NB4 (cell line): ENCODE measurements around the gene KCNAB1.

Experiments used
- DNase-seq: peaks from one replicate; pipeline ENCODE4 v3.0.0; 2010; ENCODE audit warnings: low read depth
- H3K4me3 ChIP-seq: one replicate; pipeline ENCODE4 v1.5.1; 2011; ENCODE audit warnings: mild to moderate bottlenecking, low read depth, low read length, moderate library complexity
- CTCF ChIP-seq: IDR thresholded peaks from one replicate; pipeline ENCODE4 v1.5.1; 2012; ENCODE audit warnings: low read depth, low read length
- MAX ChIP-seq: IDR thresholded peaks from 2 replicates; pipeline ENCODE4 v1.6.1; 2011; ENCODE audit warnings: low read depth, low read length
- MYC ChIP-seq: IDR thresholded peaks from 2 replicates; pipeline ENCODE4 v1.6.1; 2011; ENCODE audit warnings: low read depth, low read length
- POLR2A ChIP-seq: IDR thresholded peaks from 2 replicates; pipeline ENCODE4 v1.6.1; 2011; ENCODE audit warnings: mild to moderate bottlenecking; ENCODE audit not compliant: insufficient read length; ENCODE audit errors: extremely low read depth

Gene KCNAB1

GRCh38 chr3:156418428-156418827 is 298.1 kb downstream of the KCNAB1 start:
- no peak for TF ChIP-seq MYC
- TF ChIP-seq POLR2A: no peak
- no peak for TF ChIP-seq CTCF
- no peak for TF ChIP-seq MAX
- H3K4me3 ChIP-seq: no peak overlapping the region
- DNase-seq: no peak

GRCh38 chr3:156421534-156421933 is 301.2 kb downstream of the KCNAB1 start:
- no peak for TF ChIP-seq POLR2A
- TF ChIP-seq MYC: no peak
- no peak for TF ChIP-seq CTCF
- no peak for TF ChIP-seq MAX
- no peak overlapping the region for H3K4me3 ChIP-seq
- no peak for DNase-seq

- no peak for TF ChIP-seq MAX
- no peak for TF ChIP-seq CTCF
- TF ChIP-seq POLR2A: no peak
- TF ChIP-seq MYC: no peak
- H3K4me3 ChIP-seq: no peak overlapping the region
- DNase-seq: no peak
These were observed 304.4 kb downstream of the KCNAB1 start for GRCh38 chr3:156424758-156425157.

GRCh38 chr3:156425651-156426050 is 305.3 kb downstream of the KCNAB1 start:
- H3K4me3 ChIP-seq: no peak overlapping the region
- DNase-seq: no peak
- TF ChIP-seq POLR2A (no peak), MAX (no peak), MYC (no peak), CTCF (no peak)

GRCh38 chr3:156429125-156429524 is 308.7 kb downstream of the KCNAB1 start:
- TF ChIP-seq CTCF (no peak), POLR2A (no peak), MYC (no peak), MAX (no peak)
- DNase-seq: no peak
- H3K4me3 ChIP-seq: no peak overlapping the region
